MG63 (cell line): ENCODE results near the gene TTC28. TPM values are rescaled to one million over a fixed set of nuclear protein-coding genes. Genes with fewer than 3 reads are reported as not detected.
"Not testable (repeated sequence)": the region's sequence is repeated elsewhere in the genome, so short reads cannot be mapped to it uniquely, and the experiment has no call there.

Experiments
- DNase-seq: peaks from one replicate; pipeline ENCODE4 v3.0.0-alpha.2; 2020
- H3K27me3 ChIP-seq: fragments of 250-450 bp; sonication (Bioruptor Pico); 2 replicates; pipeline ENCODE4 v1.5.1; 2020; ENCODE audit warnings: mild to moderate bottlenecking, moderate library complexity
- H3K36me3 ChIP-seq: fragments of 250-450 bp; sonication (Bioruptor Pico); 2 replicates; pipeline ENCODE4 v1.5.1; 2020; ENCODE audit warnings: mild to moderate bottlenecking, moderate library complexity
- H3K4me3 ChIP-seq: fragments of 250-450 bp; sonication (Bioruptor Pico); 2 replicates; pipeline ENCODE4 v1.5.1; 2020; ENCODE audit warnings: mild to moderate bottlenecking, moderate library complexity
- H3K9me3 ChIP-seq: fragments of 250-450 bp; sonication (Bioruptor Pico); 2 replicates; pipeline ENCODE4 v1.5.1; 2020; ENCODE audit warnings: mild to moderate bottlenecking, moderate library complexity
- total RNA-seq: library from RNA; depleted of rRNA; stranded (reverse); fragments of >200 nt; shearing (Covaris generic); gene quantifications from 2 replicates; pipeline ENCODE4 v1.2.3, GENCODE V29; 2014; ENCODE audit warnings: low replicate concordance

The TTC28 gene
- total RNA-seq, 1 experiment from 2014 or later: 3.1 TPM

DNA sequence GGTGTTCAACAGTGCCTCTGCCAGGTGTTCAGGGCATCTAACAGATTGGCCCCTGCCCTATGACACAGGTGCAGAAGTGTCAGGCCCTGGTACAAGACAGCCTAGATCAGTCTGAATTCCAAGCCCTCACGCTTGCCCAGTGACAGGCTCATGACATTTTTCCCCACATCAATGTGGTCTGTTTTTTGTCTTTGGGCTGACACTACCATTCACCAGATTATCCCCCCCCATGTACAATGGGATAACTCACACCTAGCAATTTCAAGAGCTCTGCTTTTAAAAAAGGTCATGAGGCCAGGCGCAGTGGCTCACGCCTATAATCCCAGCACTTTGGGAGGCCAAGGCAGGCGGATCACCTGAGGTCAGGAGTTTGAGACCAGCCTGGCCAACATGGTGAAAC, 605.1 kb downstream of the TTC28 start:
- Histone ChIP-seq H3K4me3 (no peak overlapping the region), H3K9me3 (no peaks in the 10 kb centered on the region), H3K27me3 (no peaks in the 10 kb centered on the region), H3K36me3 (peaks cover 8% of the 10 kb centered on the region)
- no peak for DNase-seq

DNA sequence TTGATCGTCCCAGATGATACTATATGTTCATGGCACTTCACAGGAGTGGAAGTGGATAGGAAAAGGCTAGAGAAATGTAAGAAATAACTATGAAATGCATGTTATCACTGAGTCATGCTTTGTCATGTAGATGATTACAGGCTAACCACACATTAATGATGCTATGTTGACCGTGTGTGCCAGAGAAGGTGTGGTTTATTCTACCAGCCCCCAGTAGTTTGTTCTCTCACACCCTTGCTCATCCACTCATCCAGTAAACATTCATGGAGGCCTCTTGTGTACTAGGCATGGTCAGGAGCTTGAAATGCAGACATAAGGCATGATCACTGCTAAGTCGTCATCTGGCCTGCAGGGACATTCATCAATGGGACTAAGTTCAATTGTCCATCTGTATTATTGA, 607.6 kb downstream of the TTC28 start:
- H3K4me3 ChIP-seq: no peak overlapping the region
- H3K36me3 ChIP-seq: peaks cover 8% of the 10 kb centered on the region
- DNase-seq: peak; percentile 11
- H3K9me3 ChIP-seq: no peaks in the 10 kb centered on the region
- no peaks in the 10 kb centered on the region for H3K27me3 ChIP-seq

DNA sequence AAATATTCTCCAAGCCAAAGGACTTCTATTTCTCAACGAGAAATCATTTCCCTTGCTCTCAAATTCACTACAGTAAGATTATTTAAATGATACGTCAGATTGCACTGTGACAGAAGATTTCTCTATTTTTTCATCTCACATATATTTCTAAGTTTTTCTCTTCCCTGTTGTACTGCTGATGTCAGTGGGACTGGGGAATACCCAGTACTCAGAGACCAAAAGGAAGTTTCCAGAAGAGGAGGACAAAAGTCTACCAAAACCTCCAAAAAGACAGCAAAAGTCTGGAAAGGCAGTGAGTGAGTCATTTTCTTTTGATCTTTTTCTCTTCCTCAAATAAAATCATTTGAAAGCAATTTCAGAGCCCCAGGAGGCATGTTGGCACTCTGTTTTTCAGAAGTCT, 610.8 kb downstream of the TTC28 start:
- no peaks in the 10 kb centered on the region for H3K27me3 ChIP-seq
- no peak overlapping the region for H3K4me3 ChIP-seq
- H3K9me3 ChIP-seq: no peaks in the 10 kb centered on the region
- peaks cover 3% of the 10 kb centered on the region; the same call in 1 of the 2 replicates for H3K36me3 ChIP-seq
- no peak for DNase-seq

DNA sequence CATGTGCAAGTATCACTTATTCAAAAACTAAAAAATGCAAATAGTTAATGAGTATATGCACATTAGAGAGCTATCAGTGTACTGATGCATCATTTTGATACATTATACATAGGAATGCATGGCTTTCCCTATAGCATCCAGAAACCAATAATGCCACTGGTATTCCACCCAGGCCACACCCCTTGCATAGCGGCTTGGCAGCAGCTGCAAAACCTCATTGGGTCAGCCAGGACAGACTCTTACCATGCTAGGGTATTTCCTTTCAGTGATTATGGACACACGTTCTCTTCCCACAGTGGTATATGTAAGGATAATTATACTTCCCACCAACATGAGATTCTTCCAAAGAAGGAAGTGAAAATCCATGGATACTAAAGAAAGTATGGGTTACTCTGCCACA, 614.7 kb downstream of the TTC28 start:
- Histone ChIP-seq H3K4me3 (no peak overlapping the region), H3K36me3 (no peaks in the 10 kb centered on the region), H3K27me3 (no peaks in the 10 kb centered on the region), H3K9me3 (no peaks in the 10 kb centered on the region)
- peak; percentile 74 for DNase-seq

DNA sequence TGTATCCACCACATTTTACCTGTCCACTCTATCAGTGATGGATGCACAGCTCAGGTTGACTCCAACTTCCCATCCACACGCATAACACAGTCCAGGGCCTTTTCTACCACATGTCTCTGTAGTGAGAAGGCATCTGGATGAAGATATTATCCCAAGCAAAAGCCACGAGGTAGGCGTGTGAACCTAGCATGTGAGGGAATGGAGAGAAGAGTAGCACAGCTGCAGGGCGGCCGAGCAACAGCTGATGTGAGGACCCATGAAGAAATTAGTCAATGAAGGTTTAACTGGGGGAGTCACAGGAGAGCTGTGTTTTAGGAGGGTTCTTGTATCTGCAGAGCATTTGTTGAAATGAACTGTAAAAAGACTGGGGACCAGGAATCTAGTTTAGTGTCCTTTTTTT, 616.0 kb downstream of the TTC28 start:
- Histone ChIP-seq H3K4me3 (no peak overlapping the region), H3K27me3 (no peaks in the 10 kb centered on the region), H3K36me3 (no peaks in the 10 kb centered on the region), H3K9me3 (no peaks in the 10 kb centered on the region)
- no peak for DNase-seq

DNA sequence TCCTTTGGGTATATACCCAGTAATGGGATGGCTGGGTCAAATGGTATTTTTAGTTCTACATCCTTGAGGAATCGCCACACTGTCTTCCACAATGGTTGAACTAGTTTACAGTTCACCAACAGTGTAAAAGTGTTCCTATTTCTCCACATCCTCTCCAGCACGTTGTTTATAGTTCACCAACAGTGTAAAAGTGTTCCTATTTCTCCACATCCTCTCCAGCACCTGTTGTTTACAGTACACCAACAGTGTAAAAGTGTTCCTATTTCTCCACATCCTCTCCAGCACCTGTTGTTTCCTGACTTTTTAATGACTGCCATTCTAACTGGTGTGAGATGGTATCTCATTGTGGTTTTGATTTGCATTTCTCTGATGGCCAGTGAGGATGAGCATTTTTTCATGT, 619.0 kb downstream of the TTC28 start:
- not testable (repeated sequence) for H3K27me3 ChIP-seq, H3K4me3 ChIP-seq, H3K9me3 ChIP-seq, H3K36me3 ChIP-seq, DNase-seq

DNA sequence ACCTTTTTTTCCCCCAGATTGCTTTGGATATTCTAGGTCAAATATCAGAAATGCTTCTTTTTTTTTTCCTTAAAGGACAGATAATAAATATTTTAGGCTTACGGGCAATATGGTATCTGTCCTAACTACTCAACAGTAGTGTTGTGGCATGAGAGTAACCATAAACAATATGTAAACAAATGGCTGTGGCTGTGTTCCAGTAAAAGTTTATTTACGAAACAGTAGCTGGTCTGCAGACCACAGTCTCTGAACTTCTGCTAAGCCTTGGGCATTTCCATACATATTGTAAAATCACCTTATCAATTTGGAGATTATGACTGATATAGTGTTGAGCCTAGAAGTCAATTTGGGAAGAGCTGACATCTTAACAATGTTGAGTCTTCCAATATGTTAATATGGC, 621.6 kb downstream of the TTC28 start:
- H3K9me3 ChIP-seq: no peaks in the 10 kb centered on the region
- no peak overlapping the region for H3K4me3 ChIP-seq
- no peak for DNase-seq
- H3K36me3 ChIP-seq: no peaks in the 10 kb centered on the region
- H3K27me3 ChIP-seq: no peaks in the 10 kb centered on the region

DNA sequence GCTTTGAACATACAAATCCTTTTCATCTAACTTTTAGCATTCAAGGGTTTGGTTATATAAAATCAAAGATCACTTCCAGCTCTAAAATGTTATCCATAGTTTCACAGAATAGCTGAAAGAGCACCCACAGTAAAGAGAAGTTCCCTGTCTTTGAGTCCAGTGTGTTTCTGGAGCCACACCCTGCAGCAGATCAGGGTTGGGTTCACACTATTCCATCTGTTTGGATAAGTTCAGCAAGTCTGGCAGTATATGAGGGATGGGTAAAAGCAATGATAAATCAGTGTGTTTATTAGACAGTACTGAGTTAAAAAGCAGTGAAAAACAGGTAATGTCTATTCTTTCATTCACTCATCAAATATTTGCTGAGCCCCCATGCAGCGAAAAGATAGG, 624.8 kb downstream of the TTC28 start:
- Histone ChIP-seq H3K4me3 (no peak overlapping the region), H3K9me3 (no peaks in the 10 kb centered on the region), H3K27me3 (no peaks in the 10 kb centered on the region), H3K36me3 (no peaks in the 10 kb centered on the region)
- DNase-seq: no peak

DNA sequence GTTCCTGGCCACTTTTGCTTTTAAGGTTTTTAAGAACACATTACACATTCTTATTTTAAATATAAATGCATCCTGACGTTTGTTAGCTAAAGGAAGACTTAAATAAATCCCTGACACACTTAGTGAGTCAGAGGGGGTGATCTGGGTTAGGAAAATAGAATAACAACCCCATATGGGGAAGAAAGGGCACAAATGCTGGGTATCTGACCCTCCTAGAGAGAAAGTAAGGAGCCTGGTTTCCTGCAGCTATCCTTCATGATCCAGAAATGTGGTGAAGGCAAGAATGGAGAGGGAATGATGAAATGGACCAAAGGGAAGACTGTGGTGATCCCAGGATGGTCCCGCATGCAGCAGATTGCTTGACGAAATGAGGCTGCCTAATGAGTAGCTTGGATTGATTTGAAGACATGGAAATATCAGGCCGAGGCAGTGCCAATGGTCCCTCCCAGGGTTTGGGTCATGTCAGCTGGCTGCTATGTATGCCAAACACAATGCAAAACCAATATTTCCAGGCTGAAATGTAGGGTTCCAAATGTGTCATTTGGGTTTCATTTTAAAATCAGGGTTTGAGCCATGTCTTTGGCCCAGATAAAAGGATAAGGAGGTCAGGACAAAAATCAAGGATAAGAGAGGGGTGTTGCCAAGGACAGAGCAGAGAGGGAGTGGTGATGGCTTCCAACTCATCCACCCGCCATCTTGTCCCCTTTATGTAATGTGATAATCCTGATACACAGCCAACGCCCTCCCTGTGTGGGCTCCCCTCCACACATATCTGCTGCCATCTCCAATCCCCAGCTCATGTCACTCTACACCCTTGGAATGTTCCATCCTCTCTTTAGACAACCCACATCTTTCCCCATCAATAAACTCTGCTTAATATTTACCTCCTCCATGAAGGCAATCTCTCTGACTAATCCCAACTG, 625.5 kb downstream of the TTC28 start:
- DNase-seq: no peak
- H3K9me3 ChIP-seq: no peaks in the 10 kb centered on the region
- H3K4me3 ChIP-seq: no peak overlapping the region
- no peaks in the 10 kb centered on the region for H3K27me3 ChIP-seq
- no peaks in the 10 kb centered on the region for H3K36me3 ChIP-seq

DNA sequence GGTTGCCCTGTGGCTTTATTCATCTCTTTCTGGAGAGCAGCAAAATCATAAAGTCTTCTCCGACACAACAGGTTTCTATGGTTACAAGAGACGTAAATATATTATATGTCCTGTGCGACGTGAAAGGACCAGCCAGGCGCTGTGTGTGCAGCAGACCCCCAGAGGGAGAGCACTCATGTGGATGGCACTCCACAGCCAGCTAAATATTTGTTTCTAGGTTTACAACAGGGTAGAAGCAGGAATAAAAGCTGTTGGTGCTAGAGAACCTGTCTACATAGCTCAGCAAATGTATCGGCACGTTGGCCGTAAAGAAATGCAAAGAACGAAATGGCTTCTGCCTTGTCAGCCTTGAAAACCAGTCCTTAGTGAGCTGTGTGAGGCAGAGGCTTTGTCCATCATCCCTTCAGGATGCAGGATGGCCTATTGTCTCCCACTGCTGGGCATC, 626.8 kb downstream of the TTC28 start:
- no peak overlapping the region for H3K4me3 ChIP-seq
- H3K27me3 ChIP-seq: no peaks in the 10 kb centered on the region
- no peak for DNase-seq
- no peaks in the 10 kb centered on the region for H3K36me3 ChIP-seq
- no peaks in the 10 kb centered on the region for H3K9me3 ChIP-seq

DNA sequence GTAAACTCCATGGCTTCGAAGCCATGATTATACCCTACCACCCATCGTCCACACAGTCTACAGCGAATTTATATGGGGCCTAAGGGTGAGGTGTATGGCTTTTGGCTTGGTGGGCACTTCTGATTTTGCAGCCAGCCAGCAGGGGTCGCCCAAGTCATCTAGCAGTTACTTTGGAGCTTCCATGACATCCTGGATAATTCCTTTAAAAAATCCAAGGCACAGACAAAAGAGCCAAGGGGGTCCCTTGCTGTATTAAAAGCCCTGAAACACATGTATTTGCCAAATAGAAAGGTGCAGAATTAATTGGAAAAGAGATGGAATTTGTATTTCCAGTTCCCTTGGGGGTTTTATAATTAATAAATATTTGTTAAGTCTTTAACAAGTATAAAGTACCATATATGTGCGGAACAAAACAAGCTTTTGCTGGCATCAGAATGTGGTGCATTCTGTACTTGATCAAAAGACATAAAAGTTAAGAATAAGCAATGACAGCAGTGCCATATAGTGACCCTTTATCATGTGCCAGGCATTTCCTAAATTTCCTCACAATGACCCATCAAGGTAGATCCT, 627.8 kb downstream of the TTC28 start:
- peak; percentile 51 for DNase-seq
- no peak overlapping the region for H3K4me3 ChIP-seq
- no peaks in the 10 kb centered on the region for H3K9me3 ChIP-seq
- no peaks in the 10 kb centered on the region for H3K36me3 ChIP-seq
- no peaks in the 10 kb centered on the region for H3K27me3 ChIP-seq

DNA sequence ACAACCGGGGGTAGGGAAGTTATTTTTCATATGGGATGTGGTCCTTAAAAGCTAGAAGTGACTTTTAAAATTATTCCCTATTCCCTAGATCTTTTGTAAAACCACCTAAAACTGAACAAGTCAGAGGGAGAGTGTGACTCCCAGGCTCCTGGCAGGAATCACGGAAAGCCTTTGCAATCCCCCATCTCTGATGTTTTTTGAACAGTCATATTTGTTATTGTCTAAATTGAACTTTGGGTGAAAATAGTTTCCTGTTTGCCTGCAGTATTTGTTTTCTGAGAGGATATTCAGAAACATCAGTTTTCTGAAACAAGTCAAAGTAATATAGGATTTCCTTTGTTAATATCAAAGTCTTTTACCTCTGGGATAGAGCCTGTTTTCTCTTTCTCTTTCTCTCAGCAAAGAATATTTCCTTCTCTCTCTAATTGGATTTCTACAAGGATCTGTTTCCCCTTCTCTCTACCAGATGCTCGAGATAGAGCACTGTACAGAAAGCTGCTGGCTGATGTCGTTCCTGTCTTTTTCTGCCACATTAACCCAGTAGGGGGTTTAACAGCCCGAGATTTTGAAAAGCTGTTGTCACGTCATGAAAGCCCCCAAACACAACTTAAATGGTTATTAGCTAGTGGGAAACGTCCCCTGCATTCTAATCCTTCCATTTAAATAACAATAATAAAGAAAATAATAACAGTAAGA, 628.4 kb downstream of the TTC28 start:
- no peak for DNase-seq
- no peaks in the 10 kb centered on the region for H3K9me3 ChIP-seq
- H3K27me3 ChIP-seq: no peaks in the 10 kb centered on the region
- H3K4me3 ChIP-seq: no peak overlapping the region
- no peaks in the 10 kb centered on the region for H3K36me3 ChIP-seq

DNA sequence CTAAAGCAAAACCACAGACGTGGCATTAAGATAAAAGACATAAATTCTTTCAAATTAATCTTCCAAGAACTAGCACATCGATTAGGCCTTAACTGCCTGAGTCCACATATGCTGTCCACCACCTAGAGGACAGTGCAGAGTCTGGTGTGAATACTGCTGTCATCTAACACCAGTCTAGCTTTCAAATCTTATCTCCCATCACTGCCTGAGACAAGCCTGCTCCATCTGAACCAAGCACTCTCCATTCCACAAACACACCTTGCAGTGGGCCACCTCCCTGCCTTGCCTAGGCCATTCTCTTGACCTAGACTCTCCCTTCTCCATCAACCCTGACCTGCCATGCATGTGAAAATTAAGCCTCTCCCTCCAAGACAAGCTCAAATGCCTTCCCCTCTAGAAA, 631.1 kb downstream of the TTC28 start:
- Histone ChIP-seq H3K27me3 (no peaks in the 10 kb centered on the region), H3K36me3 (no peaks in the 10 kb centered on the region), H3K9me3 (no peaks in the 10 kb centered on the region), H3K4me3 (no peak overlapping the region)
- DNase-seq: no peak

DNA sequence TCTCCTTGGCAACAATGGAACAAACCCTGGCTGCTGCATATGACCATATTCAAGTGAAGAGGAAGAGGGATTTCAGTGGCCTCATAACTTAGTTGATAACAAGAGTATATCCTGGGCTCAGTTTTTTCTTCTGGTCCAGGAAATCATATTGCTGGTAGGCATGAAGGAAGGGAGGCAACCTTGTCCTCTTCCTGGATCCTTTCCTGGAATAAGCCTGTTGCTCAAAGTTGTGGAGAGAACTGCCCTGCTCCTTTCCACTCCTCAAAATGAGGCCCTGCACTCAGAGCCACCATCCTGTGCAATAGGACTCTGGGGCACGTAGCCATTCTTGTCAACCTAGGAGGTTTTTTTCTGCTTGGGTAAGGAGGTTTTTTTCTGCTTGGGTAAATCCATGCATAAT, 631.9 kb downstream of the TTC28 start:
- Histone ChIP-seq H3K4me3 (no peak overlapping the region), H3K9me3 (no peaks in the 10 kb centered on the region), H3K27me3 (no peaks in the 10 kb centered on the region), H3K36me3 (no peaks in the 10 kb centered on the region)
- no peak for DNase-seq

DNA sequence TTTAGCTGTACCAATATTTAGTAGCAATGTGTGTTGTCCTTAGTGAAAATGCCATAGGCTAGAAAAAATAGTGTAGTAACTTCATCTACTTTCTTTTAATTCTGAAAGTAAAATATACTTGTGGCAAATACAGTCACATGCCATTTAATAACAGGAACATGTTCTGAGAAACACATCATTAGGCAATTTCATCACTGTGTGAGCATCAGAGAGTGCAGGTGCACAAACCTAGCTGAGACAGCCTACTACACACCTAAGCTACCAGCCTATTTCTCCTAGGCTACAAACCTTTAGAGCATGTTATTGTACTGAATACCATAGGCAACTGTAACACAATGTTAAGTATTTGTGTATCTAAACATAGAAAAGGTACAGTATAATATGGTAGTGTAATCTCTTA, 633.5 kb downstream of the TTC28 start:
- Histone ChIP-seq H3K36me3 (no peaks in the 10 kb centered on the region), H3K9me3 (no peaks in the 10 kb centered on the region), H3K4me3 (no peak overlapping the region), H3K27me3 (no peaks in the 10 kb centered on the region)
- DNase-seq: no peak

DNA sequence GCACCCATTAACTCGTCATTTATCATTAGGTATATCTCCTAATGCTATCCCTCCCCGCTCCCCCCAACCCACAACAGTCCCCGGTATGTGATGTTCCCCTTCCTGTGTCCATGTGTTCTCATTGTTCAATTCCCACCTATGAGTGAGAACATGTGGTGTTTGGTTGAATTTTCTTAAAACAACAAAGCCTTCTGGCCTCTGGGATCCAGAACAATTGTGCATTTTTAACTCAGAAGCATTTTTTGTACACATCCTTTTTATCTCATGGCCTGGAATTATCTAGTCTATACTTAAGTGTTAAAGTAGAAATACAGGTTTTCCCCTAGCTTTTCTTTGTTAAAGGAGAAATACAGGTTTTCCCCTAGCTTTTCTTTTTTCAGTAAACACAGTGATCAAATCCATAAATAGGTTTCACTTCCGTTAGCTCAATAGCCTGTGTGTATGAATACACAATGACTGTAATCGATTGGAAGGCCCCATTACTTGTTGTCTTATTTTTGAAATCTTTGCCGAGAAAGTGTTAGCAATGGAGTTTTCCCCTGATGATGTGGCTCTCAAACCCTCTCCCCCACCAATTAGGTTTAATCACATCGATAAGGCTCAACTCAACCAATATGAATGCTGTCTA, 635.0 kb downstream of the TTC28 start:
- DNase-seq: no peak

DNA sequence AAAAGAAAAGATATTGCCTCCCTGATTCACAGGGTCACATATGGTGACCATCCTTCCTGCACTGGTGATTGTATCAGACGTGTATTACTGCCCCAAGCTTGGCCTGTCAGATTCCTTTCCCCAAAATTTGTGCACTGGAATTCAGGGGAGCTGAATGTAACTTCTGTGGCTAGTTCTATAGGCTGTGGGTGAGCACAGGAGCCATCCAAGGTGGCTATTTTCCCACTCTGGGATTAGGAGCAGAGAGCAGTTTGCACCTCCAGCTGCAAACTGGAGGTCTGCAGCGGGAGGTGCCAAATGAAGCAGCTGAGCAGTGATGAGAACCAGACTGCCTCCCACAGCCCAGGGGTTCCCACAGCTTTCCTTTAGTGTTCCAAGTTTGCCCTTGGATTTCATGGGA, 636.4 kb downstream of the TTC28 start:
- H3K36me3 ChIP-seq: no peaks in the 10 kb centered on the region
- no peak for DNase-seq

More for the DNA sequence above, 635.0 kb downstream of the TTC28 start:
- H3K36me3 ChIP-seq: no peaks in the 10 kb centered on the region
- H3K9me3 ChIP-seq: no peaks in the 10 kb centered on the region
- no peaks in the 10 kb centered on the region for H3K27me3 ChIP-seq
- no peak overlapping the region for H3K4me3 ChIP-seq

More for the DNA sequence above, 636.4 kb downstream of the TTC28 start:
- Histone ChIP-seq H3K4me3 (no peak overlapping the region), H3K27me3 (no peaks in the 10 kb centered on the region), H3K9me3 (no peaks in the 10 kb centered on the region)
